TTC549 (cell line): Measurements from ENCODE around the gene KSR1.
"Not testable (repeated sequence)": the region's sequence is repeated elsewhere in the genome, so short reads cannot be mapped to it uniquely, and the experiment has no call there.

Source experiments
- FAIRE-seq: peaks from 2 replicates; lab custom pipeline; 2012; peaks lifted over from hg19 to GRCh38; lab: Jason Lieb, UNC

The KSR1 gene

DNA sequence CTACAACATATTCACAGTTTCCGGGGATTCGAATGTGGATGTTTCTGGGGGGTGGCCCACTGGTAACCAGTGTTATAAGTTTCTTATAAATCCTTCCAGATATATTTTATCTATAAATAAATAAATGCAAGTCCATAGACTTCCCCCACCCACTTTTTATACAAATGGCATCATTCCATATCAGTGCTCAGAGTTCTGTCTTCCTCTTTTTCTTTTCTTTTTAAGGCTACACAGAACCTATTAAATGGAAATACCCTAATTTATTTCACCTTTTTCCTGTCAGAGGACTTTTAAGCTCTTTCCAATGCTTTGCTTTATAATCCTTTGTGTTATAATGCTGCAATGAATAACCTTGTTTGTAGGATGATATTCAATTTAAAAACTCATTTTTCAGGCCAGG lies 178.5 kb downstream of the KSR1 start:
- FAIRE-seq, result no peak

DNA sequence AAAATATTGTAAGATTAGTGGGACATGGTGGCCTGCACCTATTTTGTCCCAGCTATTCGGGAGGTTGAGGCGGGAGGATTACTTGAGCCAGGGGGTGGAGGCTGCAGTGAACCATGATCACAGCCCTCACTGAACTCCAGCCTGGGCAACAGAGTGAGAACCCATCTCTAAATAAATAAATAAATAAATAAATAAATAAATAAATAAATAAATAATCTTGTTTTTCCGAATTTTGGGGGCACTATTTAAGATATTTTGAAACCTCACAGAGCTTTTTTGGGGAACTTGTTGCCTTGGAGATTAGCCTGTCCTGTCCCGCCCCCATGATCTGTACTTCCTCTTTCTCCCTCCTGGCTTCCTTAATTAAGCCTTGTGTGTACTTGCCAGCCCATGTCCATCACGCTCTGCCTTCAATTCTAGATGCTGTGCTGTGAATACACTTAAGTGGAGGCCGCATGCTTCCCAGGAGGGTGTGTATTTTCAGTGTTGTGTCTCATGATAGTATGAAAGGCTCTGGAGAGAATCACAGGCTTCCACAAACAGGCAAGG lies 179.1 kb downstream of the KSR1 start:
- no peak for FAIRE-seq

DNA sequence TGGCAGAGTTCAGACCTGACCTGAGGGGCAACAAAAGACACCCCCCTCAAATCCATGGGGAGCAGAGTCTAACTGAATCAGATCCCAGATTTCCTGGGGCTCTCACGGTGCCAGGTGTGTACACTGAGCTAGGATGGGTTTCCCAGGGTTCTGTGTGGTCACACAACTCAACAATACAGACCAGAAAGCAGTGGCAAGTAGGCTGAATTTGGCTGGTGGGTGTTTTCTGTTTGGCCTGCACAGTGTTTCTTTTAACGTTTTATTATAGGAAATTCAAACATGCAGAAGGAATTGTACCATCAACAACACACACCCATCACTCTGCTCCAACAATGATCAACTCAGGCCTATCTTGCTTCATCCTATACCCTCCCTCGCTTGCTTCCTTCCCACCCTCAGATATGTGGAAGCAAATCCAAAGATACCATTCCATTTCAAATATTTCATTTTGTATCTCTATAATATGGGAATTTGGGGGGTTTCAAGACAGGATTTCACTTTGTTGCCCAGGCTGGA lies 179.8 kb downstream of the KSR1 start:
- FAIRE-seq, result not testable (repeated sequence)

- not testable (repeated sequence) for FAIRE-seq
Observed at GRCh38 chr17:27637818-27638217, 181.6 kb downstream of the KSR1 start.

GRCh38 chr17:27638415-27638914 lies 182.2 kb downstream of the KSR1 start:
- FAIRE-seq, result not testable (repeated sequence)

- FAIRE-seq, result no peak
Observed at GRCh38 chr17:27640790-27641189, 184.5 kb downstream of the KSR1 start.

DNA sequence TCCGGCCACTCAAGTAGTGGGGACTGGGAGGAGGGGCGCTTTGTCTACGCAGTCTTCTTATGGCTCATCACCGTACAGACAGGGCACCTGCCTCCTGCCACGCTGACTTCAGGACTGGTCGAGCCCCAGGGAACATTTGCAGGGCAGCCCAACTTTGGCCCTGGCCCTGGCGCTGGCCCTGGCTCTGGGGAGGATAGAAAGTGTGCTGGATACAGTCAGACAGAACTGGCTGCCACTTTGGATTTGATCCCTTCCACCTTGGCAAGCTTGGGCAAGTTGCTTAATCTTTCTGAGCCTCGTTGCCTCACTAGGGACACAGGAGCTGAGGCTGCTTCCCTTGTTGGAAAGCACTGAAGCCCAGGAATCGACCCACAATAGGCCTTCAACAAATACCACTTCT lies 188.3 kb downstream of the KSR1 start:
- FAIRE-seq, result no peak

DNA sequence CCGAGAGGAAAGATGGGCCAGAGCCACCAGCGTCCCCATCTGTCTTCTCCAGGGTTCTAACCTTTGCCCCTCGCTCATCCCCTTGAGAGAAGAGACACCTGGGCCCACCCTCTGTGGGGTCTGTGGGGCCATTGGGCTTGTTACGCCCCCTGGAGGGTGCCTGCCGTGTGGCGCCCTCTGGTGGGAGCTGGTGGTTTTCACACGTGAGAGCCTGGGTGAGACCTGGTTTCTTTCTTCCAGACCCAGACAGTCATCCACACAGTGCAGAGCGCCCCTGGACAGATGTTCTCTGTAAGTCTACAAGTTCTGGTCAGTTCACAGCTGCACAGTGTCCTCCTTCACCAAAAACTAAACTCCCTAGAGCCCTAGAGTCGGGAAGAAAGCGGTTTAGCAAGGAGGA lies 189.4 kb downstream of the KSR1 start:
- FAIRE-seq, result not testable (repeated sequence)

DNA sequence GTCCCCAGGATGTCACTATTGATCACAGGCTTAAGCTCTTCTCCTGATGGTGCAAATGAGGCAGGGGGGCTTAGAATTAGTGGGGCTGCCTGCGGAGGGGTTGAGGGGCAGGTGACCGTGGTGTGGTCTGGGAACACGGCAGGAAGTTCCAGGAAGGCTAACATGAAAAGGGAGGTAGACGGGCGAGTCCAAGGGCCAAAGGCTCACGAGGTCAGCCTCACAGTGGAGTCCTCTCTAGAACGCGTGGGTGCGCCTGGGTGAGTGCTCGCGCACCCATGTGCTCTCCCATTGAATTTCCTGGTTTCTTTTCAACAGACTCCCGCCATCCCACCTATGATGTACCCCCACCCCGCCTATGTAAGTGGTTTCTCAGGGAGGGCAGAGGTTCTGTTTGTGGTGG lies 190.0 kb downstream of the KSR1 start:
- FAIRE-seq, result no peak

DNA sequence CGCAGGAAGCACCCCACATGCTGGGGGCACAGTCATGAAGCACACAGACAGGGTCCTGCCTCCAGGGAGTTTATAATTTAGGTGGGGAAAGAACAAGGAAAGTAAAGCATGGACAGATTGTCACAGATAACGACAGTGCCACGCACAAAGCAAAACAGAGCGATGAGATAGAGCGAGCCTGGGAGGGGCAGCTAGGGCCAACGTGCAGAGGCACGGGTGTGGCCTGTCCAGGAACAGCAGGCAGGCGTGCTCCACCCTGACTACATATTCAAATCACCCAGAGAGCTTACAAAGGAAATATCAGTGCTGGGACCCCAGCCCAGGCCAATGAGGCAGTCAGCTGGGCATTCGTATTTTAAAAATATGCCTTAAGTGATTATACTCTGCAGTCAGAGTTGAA lies 191.5 kb downstream of the KSR1 start:
- FAIRE-seq, result no peak

DNA sequence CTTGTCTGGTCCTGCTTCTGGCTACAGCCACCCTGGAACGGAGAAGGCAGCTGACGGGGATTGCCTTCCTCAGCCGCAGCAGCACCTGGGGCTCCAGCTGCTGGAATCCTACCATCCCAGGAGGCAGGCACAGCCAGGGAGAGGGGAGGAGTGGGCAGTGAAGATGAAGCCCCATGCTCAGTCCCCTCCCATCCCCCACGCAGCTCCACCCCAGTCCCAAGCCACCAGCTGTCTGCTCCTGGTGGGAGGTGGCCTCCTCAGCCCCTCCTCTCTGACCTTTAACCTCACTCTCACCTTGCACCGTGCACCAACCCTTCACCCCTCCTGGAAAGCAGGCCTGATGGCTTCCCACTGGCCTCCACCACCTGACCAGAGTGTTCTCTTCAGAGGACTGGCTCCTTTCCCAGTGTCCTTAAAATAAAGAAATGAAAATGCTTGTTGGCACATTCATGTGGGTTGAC lies 192.9 kb downstream of the KSR1 start:
- not testable (repeated sequence) for FAIRE-seq

DNA sequence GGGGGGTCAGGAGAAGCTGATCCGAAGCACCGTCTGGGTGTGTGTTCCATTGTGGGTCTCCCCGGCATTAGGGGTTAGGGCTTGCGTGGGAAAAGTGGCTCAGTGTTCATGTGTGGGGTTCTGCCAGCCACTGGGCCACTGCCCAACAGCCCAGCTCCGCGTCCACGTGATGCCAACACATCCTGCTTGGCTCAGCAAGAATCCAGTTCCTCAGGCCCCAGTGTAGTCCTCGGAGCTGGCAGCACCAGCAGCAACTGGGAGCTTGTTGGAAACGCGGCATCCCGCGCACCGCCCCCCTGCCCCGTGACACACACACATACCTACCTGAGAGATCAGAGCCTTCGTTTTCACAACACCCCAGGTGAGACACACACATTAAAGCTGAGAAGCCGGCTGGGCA lies 193.7 kb downstream of the KSR1 start:
- no peak for FAIRE-seq

DNA sequence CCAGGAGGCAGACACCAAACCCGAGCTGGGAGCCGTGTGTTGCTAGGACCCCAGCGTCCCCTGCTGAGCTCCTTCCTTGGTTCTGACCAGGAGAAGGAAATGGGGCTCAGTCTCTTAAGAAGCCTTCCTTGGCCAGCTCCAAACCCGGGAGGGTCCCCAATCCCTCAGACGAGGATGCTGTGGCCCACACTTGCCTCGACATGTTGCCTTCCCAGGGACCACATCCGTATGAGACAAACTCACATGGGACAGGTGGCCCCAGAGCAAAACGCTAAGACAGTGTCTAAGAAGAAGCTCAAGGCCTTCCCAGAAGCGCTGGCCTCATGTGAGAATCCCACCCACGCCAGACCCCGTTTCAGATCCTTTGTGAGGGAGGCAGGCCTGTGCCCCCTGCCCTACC lies 194.6 kb downstream of the KSR1 start:
- FAIRE-seq, result no peak

DNA sequence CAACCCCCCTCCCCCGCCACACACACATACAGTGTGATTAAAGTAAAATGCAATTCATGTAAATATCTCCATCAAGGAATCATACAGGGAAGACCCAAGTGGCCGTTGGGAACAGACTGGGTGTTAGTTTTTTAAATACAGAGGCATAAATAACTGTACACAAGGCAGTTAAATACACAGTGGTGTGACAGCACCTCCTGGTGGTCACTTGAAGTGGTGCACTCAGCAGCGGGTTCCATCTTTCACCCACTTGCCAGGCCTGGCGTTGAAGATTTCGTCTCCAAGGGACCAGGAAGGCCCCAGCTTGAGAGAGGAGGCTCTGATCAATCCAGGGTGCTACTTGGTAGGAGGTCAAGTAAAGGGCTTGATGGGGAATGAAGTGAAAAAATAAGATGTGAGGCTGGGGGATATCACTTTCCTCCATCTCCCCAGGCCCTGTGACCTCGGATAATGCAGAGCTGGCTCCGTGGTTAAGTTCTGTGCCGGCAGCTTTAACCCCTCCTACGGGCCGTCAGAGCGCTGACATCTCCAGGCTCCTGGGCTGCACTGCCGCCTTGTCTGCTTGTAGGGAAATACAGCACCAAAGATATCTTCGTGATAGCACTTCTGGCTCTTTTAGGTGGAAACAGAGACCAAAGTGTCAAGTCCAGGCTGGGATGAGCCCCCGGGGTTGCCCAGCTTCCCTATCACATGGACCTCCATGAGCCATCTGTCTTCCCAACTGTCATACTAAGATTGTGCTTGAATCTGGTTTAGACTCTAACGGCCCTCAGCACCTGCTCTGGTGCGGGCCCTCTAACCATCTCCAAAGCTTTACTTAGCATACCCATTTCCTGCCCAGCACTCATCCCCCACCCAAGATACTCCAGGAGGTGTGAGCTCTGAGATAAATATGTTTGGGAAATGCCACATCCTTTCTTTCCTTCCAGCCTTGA lies 195.4 kb downstream of the KSR1 start:
- FAIRE-seq, result peak; percentile 23

DNA sequence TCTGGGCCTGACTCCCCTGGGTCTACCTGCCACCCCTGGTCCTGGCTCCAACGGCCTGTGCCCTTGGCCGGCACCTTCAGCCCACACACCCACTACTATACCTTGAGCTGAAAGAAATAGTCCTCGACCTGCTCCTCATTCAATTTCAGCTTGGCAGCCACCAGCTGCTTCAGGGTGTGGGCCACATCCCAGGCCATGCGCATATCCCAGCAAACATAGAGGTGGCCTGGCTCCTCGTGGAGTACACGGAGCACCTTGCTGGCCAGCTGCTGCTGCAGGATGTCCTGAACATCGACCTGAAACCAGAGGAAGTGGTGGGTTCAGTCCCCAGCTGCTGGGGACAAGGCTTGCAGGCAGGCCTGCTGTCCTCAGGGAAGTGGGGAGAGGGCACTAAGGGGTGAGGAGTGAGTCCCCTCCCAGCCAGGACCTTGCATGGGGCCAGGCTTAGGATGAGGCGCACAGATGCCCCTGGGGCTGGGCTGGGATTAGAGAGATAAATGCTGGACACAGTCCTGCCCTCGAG lies 197.3 kb downstream of the KSR1 start:
- not testable (repeated sequence) for FAIRE-seq

GRCh38 chr17:27654136-27654535 lies 197.9 kb downstream of the KSR1 start:
- FAIRE-seq, result no peak

DNA sequence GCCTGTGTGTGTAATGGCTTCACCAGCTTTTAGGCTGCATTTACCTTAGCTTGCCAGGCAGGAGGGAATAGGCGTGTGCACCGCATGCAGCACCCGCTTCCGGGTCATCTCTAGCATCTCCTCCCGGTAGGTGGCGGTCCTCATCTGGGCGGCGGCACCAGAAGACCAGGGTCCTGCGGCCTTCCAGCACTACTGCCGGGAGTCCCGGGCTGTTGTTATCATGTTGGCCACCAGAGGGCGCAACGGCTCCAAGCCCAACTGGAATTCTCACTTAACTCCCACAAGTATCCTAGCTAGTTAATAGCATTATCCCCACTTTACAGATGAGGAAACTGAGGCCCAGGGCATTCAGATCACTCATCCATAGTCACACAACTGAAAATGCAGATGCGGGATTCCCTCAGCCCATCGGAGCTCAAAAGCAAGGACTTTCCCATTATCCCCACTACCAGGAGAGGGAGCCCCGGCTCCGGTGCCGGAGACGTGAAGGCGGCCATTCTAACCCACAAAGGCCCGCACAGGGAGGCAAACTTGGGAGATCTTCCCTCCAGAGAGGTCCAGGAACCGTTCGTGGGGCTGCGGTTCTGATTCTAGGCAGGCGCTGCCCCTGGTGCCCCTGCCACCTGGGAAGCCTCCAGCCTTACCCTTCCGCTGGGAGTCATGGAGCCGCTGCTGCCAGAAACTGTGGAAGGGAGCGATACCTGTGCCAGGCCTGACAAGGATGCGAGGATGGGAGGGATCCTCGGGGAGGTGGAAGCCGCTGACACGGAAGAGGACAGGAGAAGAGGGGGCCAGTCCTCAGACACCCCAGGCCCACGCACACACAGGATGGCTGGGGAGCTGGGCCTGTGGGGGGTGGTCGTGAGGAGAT lies 198.6 kb downstream of the KSR1 start:
- FAIRE-seq, result no peak

DNA sequence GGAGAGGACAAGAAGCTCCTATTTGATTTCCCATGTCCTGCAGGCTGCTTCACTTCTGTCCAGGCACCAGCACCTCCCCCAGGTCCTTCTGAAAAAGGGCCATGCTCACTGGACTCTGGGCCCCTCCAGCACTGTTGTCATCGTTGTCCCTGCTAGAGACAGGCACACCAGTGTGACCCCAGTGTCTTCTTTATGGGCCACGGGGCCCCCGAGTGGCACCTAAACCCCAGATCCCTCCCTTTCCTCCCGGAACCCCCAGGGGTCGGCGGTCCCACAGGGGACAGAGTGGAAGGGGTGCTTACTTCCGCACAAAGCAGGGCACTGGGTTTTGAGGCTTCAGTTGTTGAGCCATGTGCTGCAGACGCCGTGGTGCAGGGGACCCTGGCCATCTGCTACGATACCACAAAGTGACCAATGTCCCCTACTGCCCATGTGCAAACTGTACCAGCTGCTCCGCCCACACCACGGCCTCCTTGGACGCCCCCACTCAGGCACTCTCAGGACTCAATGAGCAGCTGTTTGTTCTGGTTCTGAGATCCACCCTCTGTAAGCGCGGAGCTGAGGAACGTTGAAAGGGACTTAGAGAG lies 199.4 kb downstream of the KSR1 start:
- not testable (repeated sequence) for FAIRE-seq

DNA sequence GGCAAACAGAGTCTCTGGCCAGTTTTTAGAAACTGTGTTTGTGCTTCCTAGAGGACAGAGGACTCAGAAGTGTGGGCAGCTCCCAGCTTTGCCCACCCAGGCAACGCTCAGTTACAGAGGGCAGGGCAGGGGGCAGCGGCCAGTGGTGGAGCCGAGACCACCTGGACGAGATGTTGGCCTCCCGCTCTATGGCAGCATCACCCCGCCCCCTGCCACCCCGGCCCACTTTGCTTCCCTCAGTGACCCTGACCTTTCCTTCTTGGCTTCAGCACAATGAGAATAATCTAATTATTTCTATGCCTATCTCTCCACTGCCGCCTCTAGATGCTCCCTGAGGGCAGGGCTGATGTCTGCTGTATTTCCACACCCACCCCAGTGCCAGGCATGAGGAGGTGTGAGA lies 200.4 kb downstream of the KSR1 start:
- not testable (repeated sequence) for FAIRE-seq

- FAIRE-seq, result no peak
Observed at GRCh38 chr17:27657620-27658019, 201.4 kb downstream of the KSR1 start.

- FAIRE-seq, result no peak
Observed at GRCh38 chr17:27659683-27660082, 203.4 kb downstream of the KSR1 start.

DNA sequence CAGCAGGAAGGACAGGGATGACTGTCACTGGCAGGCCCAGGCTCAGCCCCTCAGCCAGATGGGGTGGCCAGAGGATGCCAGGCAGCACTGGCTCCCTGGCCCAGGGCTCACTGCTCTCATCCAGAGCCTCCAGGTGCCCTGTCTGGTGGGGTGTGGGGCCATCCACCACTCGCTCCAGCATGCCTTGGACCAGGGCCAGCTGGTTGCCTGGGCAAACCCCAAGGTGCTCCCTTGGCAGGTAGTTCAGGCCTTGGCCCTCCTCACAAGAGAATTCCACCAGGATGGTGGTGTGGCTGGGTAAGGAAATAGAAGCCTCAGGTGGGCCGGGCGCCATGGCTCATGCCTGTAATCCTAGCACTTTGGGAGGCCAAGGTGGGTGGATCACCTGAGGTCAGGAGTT lies 204.2 kb downstream of the KSR1 start:
- no peak for FAIRE-seq
